ENCODE measurements around the gene FMN2. TPM values are rescaled to one million over a fixed set of nuclear protein-coding genes. Genes with fewer than 3 reads are reported as not detected.

Gene FMN2
- total RNA-seq, 1 experiment from 2014 or later = not detected

- H3K27me3 Mint-ChIP-seq (ENCODE audit: insufficient read depth, unreplicated experiment) = peaks cover 9% of the 10 kb centered on the region
- H3K36me3 ChIP-seq (ENCODE audit: control insufficient read depth, insufficient read depth, low read length) = no peaks in the 10 kb centered on the region
- POLR2A ChIA-PET = no interaction called here
- H3K9me3 Mint-ChIP-seq (ENCODE audit: unreplicated experiment) = no peaks in the 10 kb centered on the region
- no TSS peak for BruUV-seq (replicated peaks)
- CTCF ChIA-PET = no interaction called here
- H3K4me1 Mint-ChIP-seq (ENCODE audit: low read depth, unreplicated experiment) = no peaks in the 10 kb centered on the region
- no peak overlapping the region for H3K4me3 ChIP-seq (ENCODE audit: low read depth, low read length)
- DNase-seq = no peak
- no peaks in the 10 kb centered on the region for H3K9me3 ChIP-seq
- no peaks in the 10 kb centered on the region for H3K36me3 Mint-ChIP-seq (ENCODE audit: insufficient read depth, unreplicated experiment)
- H3K4me3 Mint-ChIP-seq (ENCODE audit: unreplicated experiment) = no peak overlapping the region
- no peak overlapping the region for H3K27ac Mint-ChIP-seq (ENCODE audit: unreplicated experiment)
- H3K27me3 ChIP-seq (replicated peaks; ENCODE audit: control insufficient read depth, insufficient read depth, low read length) = no peaks in the 10 kb centered on the region
- intact Hi-C loops (cut with micrococcal nuclease; ENCODE audit: unreplicated experiment) = no loop called here
- TF ChIP-seq CTCF (IDR thresholded peaks at IDR 0.05; ENCODE audit: insufficient read depth in 1 of 2, low read depth in 1 of 2, low read length in 1 of 2, severe bottlenecking in 1 of 2, unreplicated experiment in 1 of 2) = no peak
- no peaks in the 10 kb centered on the region for H3K4me1 ChIP-seq
Measured at GRCh38 chr1:240171907-240172306, 80.2 kb downstream of the FMN2 start.

- ChIA-PET POLR2A (no interaction called here), CTCF (no interaction called here)
- no peaks in the 10 kb centered on the region for H3K36me3 ChIP-seq (ENCODE audit: control insufficient read depth, insufficient read depth, low read length)
- no peak overlapping the region for H3K4me3 ChIP-seq (ENCODE audit: low read depth, low read length)
- intact Hi-C loops (cut with micrococcal nuclease; ENCODE audit: unreplicated experiment) = no loop called here
- Mint-ChIP-seq H3K4me1 (ENCODE audit: low read depth, unreplicated experiment) (no peaks in the 10 kb centered on the region), H3K36me3 (ENCODE audit: insufficient read depth, unreplicated experiment) (no peaks in the 10 kb centered on the region), H3K4me3 (ENCODE audit: unreplicated experiment) (no peak overlapping the region), H3K27ac (ENCODE audit: unreplicated experiment) (no peak overlapping the region), H3K9me3 (ENCODE audit: unreplicated experiment) (no peaks in the 10 kb centered on the region), H3K27me3 (ENCODE audit: insufficient read depth, unreplicated experiment) (peaks cover 15% of the 10 kb centered on the region)
- no peaks in the 10 kb centered on the region for H3K9me3 ChIP-seq
- H3K27me3 ChIP-seq (replicated peaks; ENCODE audit: control insufficient read depth, insufficient read depth, low read length) = no peaks in the 10 kb centered on the region
- no TSS peak for BruUV-seq (replicated peaks)
- no peaks in the 10 kb centered on the region for H3K4me1 ChIP-seq
- TF ChIP-seq CTCF (IDR thresholded peaks at IDR 0.05; ENCODE audit: insufficient read depth in 1 of 2, low read depth in 1 of 2, low read length in 1 of 2, severe bottlenecking in 1 of 2, unreplicated experiment in 1 of 2) = no peak
- DNase-seq = no peak
Measured at GRCh38 chr1:240173836-240174235, 82.2 kb downstream of the FMN2 start.

GRCh38 chr1:240174734-240175133 lies 83.1 kb downstream of the FMN2 start:
- Mint-ChIP-seq H3K27ac (ENCODE audit: unreplicated experiment) (no peak overlapping the region), H3K9me3 (ENCODE audit: unreplicated experiment) (no peaks in the 10 kb centered on the region), H3K4me1 (ENCODE audit: low read depth, unreplicated experiment) (no peaks in the 10 kb centered on the region), H3K27me3 (ENCODE audit: insufficient read depth, unreplicated experiment) (peaks cover 18% of the 10 kb centered on the region), H3K36me3 (ENCODE audit: insufficient read depth, unreplicated experiment) (no peaks in the 10 kb centered on the region), H3K4me3 (ENCODE audit: unreplicated experiment) (no peak overlapping the region)
- no TSS peak for BruUV-seq (replicated peaks)
- no peak for TF ChIP-seq CTCF (IDR thresholded peaks at IDR 0.05; ENCODE audit: insufficient read depth in 1 of 2, low read depth in 1 of 2, low read length in 1 of 2, severe bottlenecking in 1 of 2, unreplicated experiment in 1 of 2)
- H3K4me3 ChIP-seq (ENCODE audit: low read depth, low read length) = no peak overlapping the region
- H3K36me3 ChIP-seq (ENCODE audit: control insufficient read depth, insufficient read depth, low read length) = no peaks in the 10 kb centered on the region
- intact Hi-C loops (cut with micrococcal nuclease; ENCODE audit: unreplicated experiment) = no loop called here
- H3K27me3 ChIP-seq (replicated peaks; ENCODE audit: control insufficient read depth, insufficient read depth, low read length) = no peaks in the 10 kb centered on the region
- DNase-seq = no peak
- no peaks in the 10 kb centered on the region for H3K4me1 ChIP-seq
- H3K9me3 ChIP-seq = no peaks in the 10 kb centered on the region
- CTCF ChIA-PET = no interaction called here
- POLR2A ChIA-PET = no interaction called here
